Hepatocyte (in vitro differentiated cells): Measurements from ENCODE around the gene MACROD2.

ENCODE experiments used
- CTCF ChIP-seq: fragments of 200-600 bp; sonication (generic); IDR thresholded peaks from 2 replicates; pipeline ENCODE4 v1.5.1; 2016; ENCODE audit warnings: antibody characterized with exemption, mild to moderate bottlenecking; ENCODE audit not compliant: poor library complexity
- EZH2 ChIP-seq: fragments of 200-600 bp; sonication (generic); IDR thresholded peaks from 2 replicates; pipeline ENCODE4 v1.6.1; 2016; ENCODE audit warnings: antibody characterized with exemption, mild to moderate bottlenecking, borderline replicate concordance

GRCh38 chr20:15682690-15683089, 1687.4 kb downstream of the MACROD2 start:
- TF ChIP-seq CTCF: no peak
- no peak for TF ChIP-seq EZH2
